ENCODE data around the gene ST7.

Gene ST7

GRCh38 chr7:117091721-117092120 is 138.4 kb downstream of the ST7 start:
- Histone ChIP-seq H3K9me3 (ENCODE audit: control insufficient read depth, low read depth, low read length) (no peaks in the 10 kb centered on the region), H3K27ac (ENCODE audit: low read length) (no peak overlapping the region), H3K36me3 (ENCODE audit: control insufficient read depth, low read depth, low read length) (no peaks in the 10 kb centered on the region), H3K4me1 (ENCODE audit: control insufficient read depth, low read depth, low read length) (no peaks in the 10 kb centered on the region), H3K4me3 (ENCODE audit: low read length) (no peak overlapping the region), H3K9ac (ENCODE audit: low read length) (no peak overlapping the region), H3K27me3 (ENCODE audit: control insufficient read depth, insufficient read depth, low read length) (no peaks in the 10 kb centered on the region)

- H3K9ac ChIP-seq (ENCODE audit: low read length): no peak overlapping the region
- no peaks in the 10 kb centered on the region for H3K27me3 ChIP-seq (ENCODE audit: control insufficient read depth, insufficient read depth, low read length)
- no peaks in the 10 kb centered on the region for H3K9me3 ChIP-seq (ENCODE audit: control insufficient read depth, low read depth, low read length)
- H3K36me3 ChIP-seq (ENCODE audit: control insufficient read depth, low read depth, low read length): no peaks in the 10 kb centered on the region
- no peaks in the 10 kb centered on the region for H3K4me1 ChIP-seq (ENCODE audit: control insufficient read depth, low read depth, low read length)
- no peak overlapping the region for H3K27ac ChIP-seq (ENCODE audit: low read length)
- no peak overlapping the region for H3K4me3 ChIP-seq (ENCODE audit: low read length)
These were observed 139.5 kb downstream of the ST7 start for GRCh38 chr7:117092785-117093184.

GRCh38 chr7:117094457-117094856 is 141.2 kb downstream of the ST7 start:
- no peaks in the 10 kb centered on the region for H3K27me3 ChIP-seq (ENCODE audit: control insufficient read depth, insufficient read depth, low read length)
- no peaks in the 10 kb centered on the region for H3K4me1 ChIP-seq (ENCODE audit: control insufficient read depth, low read depth, low read length)
- no peak overlapping the region for H3K4me3 ChIP-seq (ENCODE audit: low read length)
- no peak overlapping the region for H3K9ac ChIP-seq (ENCODE audit: low read length)
- H3K36me3 ChIP-seq (ENCODE audit: control insufficient read depth, low read depth, low read length): no peaks in the 10 kb centered on the region
- no peaks in the 10 kb centered on the region for H3K9me3 ChIP-seq (ENCODE audit: control insufficient read depth, low read depth, low read length)
- no peak overlapping the region for H3K27ac ChIP-seq (ENCODE audit: low read length)

- Histone ChIP-seq H3K27ac (ENCODE audit: low read length) (no peak overlapping the region), H3K27me3 (ENCODE audit: control insufficient read depth, insufficient read depth, low read length) (no peaks in the 10 kb centered on the region), H3K9me3 (ENCODE audit: control insufficient read depth, low read depth, low read length) (no peaks in the 10 kb centered on the region), H3K9ac (ENCODE audit: low read length) (no peak overlapping the region), H3K36me3 (ENCODE audit: control insufficient read depth, low read depth, low read length) (no peaks in the 10 kb centered on the region), H3K4me3 (ENCODE audit: low read length) (no peak overlapping the region), H3K4me1 (ENCODE audit: control insufficient read depth, low read depth, low read length) (no peaks in the 10 kb centered on the region)
These were observed 141.8 kb downstream of the ST7 start for GRCh38 chr7:117095055-117095454.

GRCh38 chr7:117096330-117096729 is 143.0 kb downstream of the ST7 start:
- Histone ChIP-seq H3K4me1 (ENCODE audit: control insufficient read depth, low read depth, low read length) (no peaks in the 10 kb centered on the region), H3K36me3 (ENCODE audit: control insufficient read depth, low read depth, low read length) (no peaks in the 10 kb centered on the region), H3K27me3 (ENCODE audit: control insufficient read depth, insufficient read depth, low read length) (no peaks in the 10 kb centered on the region), H3K27ac (ENCODE audit: low read length) (no peak overlapping the region), H3K9ac (ENCODE audit: low read length) (no peak overlapping the region), H3K4me3 (ENCODE audit: low read length) (no peak overlapping the region), H3K9me3 (ENCODE audit: control insufficient read depth, low read depth, low read length) (no peaks in the 10 kb centered on the region)

- Histone ChIP-seq H3K4me1 (ENCODE audit: control insufficient read depth, low read depth, low read length) (no peaks in the 10 kb centered on the region), H3K27ac (ENCODE audit: low read length) (no peak overlapping the region), H3K4me3 (ENCODE audit: low read length) (no peak overlapping the region), H3K9me3 (ENCODE audit: control insufficient read depth, low read depth, low read length) (no peaks in the 10 kb centered on the region), H3K27me3 (ENCODE audit: control insufficient read depth, insufficient read depth, low read length) (no peaks in the 10 kb centered on the region), H3K36me3 (ENCODE audit: control insufficient read depth, low read depth, low read length) (no peaks in the 10 kb centered on the region), H3K9ac (ENCODE audit: low read length) (no peak overlapping the region)
These were observed 143.6 kb downstream of the ST7 start for GRCh38 chr7:117096942-117097341.

GRCh38 chr7:117097860-117098259 is 144.6 kb downstream of the ST7 start:
- Histone ChIP-seq H3K9me3 (ENCODE audit: control insufficient read depth, low read depth, low read length) (no peaks in the 10 kb centered on the region), H3K9ac (ENCODE audit: low read length) (no peak overlapping the region), H3K27ac (ENCODE audit: low read length) (no peak overlapping the region), H3K36me3 (ENCODE audit: control insufficient read depth, low read depth, low read length) (no peaks in the 10 kb centered on the region), H3K4me1 (ENCODE audit: control insufficient read depth, low read depth, low read length) (no peaks in the 10 kb centered on the region), H3K4me3 (ENCODE audit: low read length) (no peak overlapping the region), H3K27me3 (ENCODE audit: control insufficient read depth, insufficient read depth, low read length) (no peaks in the 10 kb centered on the region)

- no peaks in the 10 kb centered on the region for H3K27me3 ChIP-seq (ENCODE audit: control insufficient read depth, insufficient read depth, low read length)
- H3K4me3 ChIP-seq (ENCODE audit: low read length): no peak overlapping the region
- H3K9me3 ChIP-seq (ENCODE audit: control insufficient read depth, low read depth, low read length): no peaks in the 10 kb centered on the region
- no peak overlapping the region for H3K9ac ChIP-seq (ENCODE audit: low read length)
- no peaks in the 10 kb centered on the region for H3K4me1 ChIP-seq (ENCODE audit: control insufficient read depth, low read depth, low read length)
- no peak overlapping the region for H3K27ac ChIP-seq (ENCODE audit: low read length)
- no peaks in the 10 kb centered on the region for H3K36me3 ChIP-seq (ENCODE audit: control insufficient read depth, low read depth, low read length)
These were observed 145.2 kb downstream of the ST7 start for GRCh38 chr7:117098457-117098856.

- Histone ChIP-seq H3K27me3 (ENCODE audit: control insufficient read depth, insufficient read depth, low read length) (no peaks in the 10 kb centered on the region), H3K4me1 (ENCODE audit: control insufficient read depth, low read depth, low read length) (no peaks in the 10 kb centered on the region), H3K9me3 (ENCODE audit: control insufficient read depth, low read depth, low read length) (no peaks in the 10 kb centered on the region), H3K27ac (ENCODE audit: low read length) (no peak overlapping the region), H3K9ac (ENCODE audit: low read length) (no peak overlapping the region), H3K4me3 (ENCODE audit: low read length) (no peak overlapping the region), H3K36me3 (ENCODE audit: control insufficient read depth, low read depth, low read length) (no peaks in the 10 kb centered on the region)
These were observed 147.7 kb downstream of the ST7 start for GRCh38 chr7:117101026-117101425.

- no peak overlapping the region for H3K9ac ChIP-seq (ENCODE audit: low read length)
- no peaks in the 10 kb centered on the region for H3K9me3 ChIP-seq (ENCODE audit: control insufficient read depth, low read depth, low read length)
- peaks cover 6% of the 10 kb centered on the region for H3K4me1 ChIP-seq (ENCODE audit: control insufficient read depth, low read depth, low read length)
- no peak overlapping the region for H3K27ac ChIP-seq (ENCODE audit: low read length)
- no peaks in the 10 kb centered on the region for H3K36me3 ChIP-seq (ENCODE audit: control insufficient read depth, low read depth, low read length)
- H3K27me3 ChIP-seq (ENCODE audit: control insufficient read depth, insufficient read depth, low read length): no peaks in the 10 kb centered on the region
- no peak overlapping the region for H3K4me3 ChIP-seq (ENCODE audit: low read length)
These were observed 157.4 kb downstream of the ST7 start for GRCh38 chr7:117110480-117111315.

GRCh38 chr7:117111535-117111934 is 158.2 kb downstream of the ST7 start:
- no peak overlapping the region for H3K27ac ChIP-seq (ENCODE audit: low read length)

GRCh38 chr7:117112640-117113039 is 159.3 kb downstream of the ST7 start:
- Histone ChIP-seq H3K36me3 (ENCODE audit: control insufficient read depth, low read depth, low read length) (no peaks in the 10 kb centered on the region), H3K4me1 (ENCODE audit: control insufficient read depth, low read depth, low read length) (peaks cover 6% of the 10 kb centered on the region), H3K4me3 (ENCODE audit: low read length) (no peak overlapping the region), H3K9me3 (ENCODE audit: control insufficient read depth, low read depth, low read length) (no peaks in the 10 kb centered on the region), H3K9ac (ENCODE audit: low read length) (no peak overlapping the region), H3K27me3 (ENCODE audit: control insufficient read depth, insufficient read depth, low read length) (no peaks in the 10 kb centered on the region), H3K27ac (ENCODE audit: low read length) (no peak overlapping the region)

More at GRCh38 chr7:117111535-117111934, 158.2 kb downstream of the ST7 start:
- Histone ChIP-seq H3K9me3 (ENCODE audit: control insufficient read depth, low read depth, low read length) (no peaks in the 10 kb centered on the region), H3K36me3 (ENCODE audit: control insufficient read depth, low read depth, low read length) (no peaks in the 10 kb centered on the region), H3K4me3 (ENCODE audit: low read length) (no peak overlapping the region), H3K9ac (ENCODE audit: low read length) (no peak overlapping the region), H3K27me3 (ENCODE audit: control insufficient read depth, insufficient read depth, low read length) (no peaks in the 10 kb centered on the region), H3K4me1 (ENCODE audit: control insufficient read depth, low read depth, low read length) (peaks cover 6% of the 10 kb centered on the region)

Measured in iPS-18a (cell line).